ENCODE data around the gene MYNN. TPM values are rescaled to one million over a fixed set of nuclear protein-coding genes. Genes with fewer than 3 reads are reported as not detected.

Gene MYNN
- total and polyA plus RNA-seq, 9 of the 15 experiments (the other 6 are each of a cell fraction or from before 2014, with no cell fraction given), result 10.4 to 35.7 (median 21.3) TPM

DNA sequence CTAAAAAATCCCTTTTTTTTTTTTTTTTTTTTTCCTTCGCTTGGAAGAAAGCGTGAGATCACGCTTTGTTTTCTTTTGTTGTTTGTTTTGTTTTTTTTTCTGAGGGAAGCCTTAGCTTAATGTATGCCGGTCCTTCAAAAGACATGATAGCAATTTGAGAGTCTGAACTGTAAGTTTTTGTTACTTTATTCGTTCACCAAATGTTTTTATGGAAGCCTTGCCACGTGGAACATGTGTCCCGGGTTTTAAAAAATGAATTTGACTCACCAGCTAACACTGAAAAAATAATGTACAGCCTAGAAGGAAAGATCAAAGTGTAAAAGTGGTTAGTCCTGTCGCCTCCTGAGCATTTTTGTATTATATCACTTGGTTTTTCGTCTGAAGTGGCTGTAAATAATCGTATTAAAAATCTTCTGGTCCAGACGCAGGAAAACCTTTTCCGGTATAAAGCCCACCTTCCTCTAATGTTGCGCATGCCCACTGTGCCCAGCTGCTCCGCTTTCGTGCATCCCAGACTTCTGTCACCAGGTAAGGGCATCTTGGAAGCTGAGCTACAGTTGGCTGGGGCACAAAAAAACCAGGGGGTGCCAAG lies 795 bp upstream of the MYNN start (continued):
- TF ChIP-seq, protein P1, sequence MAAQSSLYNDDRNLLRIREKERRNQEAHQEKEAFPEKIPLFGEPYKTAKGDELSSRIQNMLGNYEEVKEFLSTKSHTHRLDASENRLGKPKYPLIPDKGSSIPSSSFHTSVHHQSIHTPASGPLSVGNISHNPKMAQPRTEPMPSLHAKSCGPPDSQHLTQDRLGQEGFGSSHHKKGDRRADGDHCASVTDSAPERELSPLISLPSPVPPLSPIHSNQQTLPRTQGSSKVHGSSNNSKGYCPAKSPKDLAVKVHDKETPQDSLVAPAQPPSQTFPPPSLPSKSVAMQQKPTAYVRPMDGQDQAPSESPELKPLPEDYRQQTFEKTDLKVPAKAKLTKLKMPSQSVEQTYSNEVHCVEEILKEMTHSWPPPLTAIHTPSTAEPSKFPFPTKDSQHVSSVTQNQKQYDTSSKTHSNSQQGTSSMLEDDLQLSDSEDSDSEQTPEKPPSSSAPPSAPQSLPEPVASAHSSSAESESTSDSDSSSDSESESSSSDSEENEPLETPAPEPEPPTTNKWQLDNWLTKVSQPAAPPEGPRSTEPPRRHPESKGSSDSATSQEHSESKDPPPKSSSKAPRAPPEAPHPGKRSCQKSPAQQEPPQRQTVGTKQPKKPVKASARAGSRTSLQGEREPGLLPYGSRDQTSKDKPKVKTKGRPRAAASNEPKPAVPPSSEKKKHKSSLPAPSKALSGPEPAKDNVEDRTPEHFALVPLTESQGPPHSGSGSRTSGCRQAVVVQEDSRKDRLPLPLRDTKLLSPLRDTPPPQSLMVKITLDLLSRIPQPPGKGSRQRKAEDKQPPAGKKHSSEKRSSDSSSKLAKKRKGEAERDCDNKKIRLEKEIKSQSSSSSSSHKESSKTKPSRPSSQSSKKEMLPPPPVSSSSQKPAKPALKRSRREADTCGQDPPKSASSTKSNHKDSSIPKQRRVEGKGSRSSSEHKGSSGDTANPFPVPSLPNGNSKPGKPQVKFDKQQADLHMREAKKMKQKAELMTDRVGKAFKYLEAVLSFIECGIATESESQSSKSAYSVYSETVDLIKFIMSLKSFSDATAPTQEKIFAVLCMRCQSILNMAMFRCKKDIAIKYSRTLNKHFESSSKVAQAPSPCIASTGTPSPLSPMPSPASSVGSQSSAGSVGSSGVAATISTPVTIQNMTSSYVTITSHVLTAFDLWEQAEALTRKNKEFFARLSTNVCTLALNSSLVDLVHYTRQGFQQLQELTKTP (IDR thresholded peaks at IDR 0.05; ENCODE audit: low read depth in 1 of 2, partially characterized antibody in 2 of 2), result peak in 1 of 2 experiments; percentile 13
- TF ChIP-seq PRMT5 (CRISPR knock-in tag; IDR thresholded peaks at IDR 0.05) (no peak), STAT5A (IDR thresholded peaks at IDR 0.05; ENCODE audit: borderline replicate concordance, low read length) (no peak), KLF13 (tag; IDR thresholded peaks at IDR 0.05; ENCODE audit: borderline replicate concordance, low read depth) (no peak), NCOA1 (IDR thresholded peaks at IDR 0.05; ENCODE audit: low read depth) (no peak)
- TF ChIP-seq, protein P2, sequence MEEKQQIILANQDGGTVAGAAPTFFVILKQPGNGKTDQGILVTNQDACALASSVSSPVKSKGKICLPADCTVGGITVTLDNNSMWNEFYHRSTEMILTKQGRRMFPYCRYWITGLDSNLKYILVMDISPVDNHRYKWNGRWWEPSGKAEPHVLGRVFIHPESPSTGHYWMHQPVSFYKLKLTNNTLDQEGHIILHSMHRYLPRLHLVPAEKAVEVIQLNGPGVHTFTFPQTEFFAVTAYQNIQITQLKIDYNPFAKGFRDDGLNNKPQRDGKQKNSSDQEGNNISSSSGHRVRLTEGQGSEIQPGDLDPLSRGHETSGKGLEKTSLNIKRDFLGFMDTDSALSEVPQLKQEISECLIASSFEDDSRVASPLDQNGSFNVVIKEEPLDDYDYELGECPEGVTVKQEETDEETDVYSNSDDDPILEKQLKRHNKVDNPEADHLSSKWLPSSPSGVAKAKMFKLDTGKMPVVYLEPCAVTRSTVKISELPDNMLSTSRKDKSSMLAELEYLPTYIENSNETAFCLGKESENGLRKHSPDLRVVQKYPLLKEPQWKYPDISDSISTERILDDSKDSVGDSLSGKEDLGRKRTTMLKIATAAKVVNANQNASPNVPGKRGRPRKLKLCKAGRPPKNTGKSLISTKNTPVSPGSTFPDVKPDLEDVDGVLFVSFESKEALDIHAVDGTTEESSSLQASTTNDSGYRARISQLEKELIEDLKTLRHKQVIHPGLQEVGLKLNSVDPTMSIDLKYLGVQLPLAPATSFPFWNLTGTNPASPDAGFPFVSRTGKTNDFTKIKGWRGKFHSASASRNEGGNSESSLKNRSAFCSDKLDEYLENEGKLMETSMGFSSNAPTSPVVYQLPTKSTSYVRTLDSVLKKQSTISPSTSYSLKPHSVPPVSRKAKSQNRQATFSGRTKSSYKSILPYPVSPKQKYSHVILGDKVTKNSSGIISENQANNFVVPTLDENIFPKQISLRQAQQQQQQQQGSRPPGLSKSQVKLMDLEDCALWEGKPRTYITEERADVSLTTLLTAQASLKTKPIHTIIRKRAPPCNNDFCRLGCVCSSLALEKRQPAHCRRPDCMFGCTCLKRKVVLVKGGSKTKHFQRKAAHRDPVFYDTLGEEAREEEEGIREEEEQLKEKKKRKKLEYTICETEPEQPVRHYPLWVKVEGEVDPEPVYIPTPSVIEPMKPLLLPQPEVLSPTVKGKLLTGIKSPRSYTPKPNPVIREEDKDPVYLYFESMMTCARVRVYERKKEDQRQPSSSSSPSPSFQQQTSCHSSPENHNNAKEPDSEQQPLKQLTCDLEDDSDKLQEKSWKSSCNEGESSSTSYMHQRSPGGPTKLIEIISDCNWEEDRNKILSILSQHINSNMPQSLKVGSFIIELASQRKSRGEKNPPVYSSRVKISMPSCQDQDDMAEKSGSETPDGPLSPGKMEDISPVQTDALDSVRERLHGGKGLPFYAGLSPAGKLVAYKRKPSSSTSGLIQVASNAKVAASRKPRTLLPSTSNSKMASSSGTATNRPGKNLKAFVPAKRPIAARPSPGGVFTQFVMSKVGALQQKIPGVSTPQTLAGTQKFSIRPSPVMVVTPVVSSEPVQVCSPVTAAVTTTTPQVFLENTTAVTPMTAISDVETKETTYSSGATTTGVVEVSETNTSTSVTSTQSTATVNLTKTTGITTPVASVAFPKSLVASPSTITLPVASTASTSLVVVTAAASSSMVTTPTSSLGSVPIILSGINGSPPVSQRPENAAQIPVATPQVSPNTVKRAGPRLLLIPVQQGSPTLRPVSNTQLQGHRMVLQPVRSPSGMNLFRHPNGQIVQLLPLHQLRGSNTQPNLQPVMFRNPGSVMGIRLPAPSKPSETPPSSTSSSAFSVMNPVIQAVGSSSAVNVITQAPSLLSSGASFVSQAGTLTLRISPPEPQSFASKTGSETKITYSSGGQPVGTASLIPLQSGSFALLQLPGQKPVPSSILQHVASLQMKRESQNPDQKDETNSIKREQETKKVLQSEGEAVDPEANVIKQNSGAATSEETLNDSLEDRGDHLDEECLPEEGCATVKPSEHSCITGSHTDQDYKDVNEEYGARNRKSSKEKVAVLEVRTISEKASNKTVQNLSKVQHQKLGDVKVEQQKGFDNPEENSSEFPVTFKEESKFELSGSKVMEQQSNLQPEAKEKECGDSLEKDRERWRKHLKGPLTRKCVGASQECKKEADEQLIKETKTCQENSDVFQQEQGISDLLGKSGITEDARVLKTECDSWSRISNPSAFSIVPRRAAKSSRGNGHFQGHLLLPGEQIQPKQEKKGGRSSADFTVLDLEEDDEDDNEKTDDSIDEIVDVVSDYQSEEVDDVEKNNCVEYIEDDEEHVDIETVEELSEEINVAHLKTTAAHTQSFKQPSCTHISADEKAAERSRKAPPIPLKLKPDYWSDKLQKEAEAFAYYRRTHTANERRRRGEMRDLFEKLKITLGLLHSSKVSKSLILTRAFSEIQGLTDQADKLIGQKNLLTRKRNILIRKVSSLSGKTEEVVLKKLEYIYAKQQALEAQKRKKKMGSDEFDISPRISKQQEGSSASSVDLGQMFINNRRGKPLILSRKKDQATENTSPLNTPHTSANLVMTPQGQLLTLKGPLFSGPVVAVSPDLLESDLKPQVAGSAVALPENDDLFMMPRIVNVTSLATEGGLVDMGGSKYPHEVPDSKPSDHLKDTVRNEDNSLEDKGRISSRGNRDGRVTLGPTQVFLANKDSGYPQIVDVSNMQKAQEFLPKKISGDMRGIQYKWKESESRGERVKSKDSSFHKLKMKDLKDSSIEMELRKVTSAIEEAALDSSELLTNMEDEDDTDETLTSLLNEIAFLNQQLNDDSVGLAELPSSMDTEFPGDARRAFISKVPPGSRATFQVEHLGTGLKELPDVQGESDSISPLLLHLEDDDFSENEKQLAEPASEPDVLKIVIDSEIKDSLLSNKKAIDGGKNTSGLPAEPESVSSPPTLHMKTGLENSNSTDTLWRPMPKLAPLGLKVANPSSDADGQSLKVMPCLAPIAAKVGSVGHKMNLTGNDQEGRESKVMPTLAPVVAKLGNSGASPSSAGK (IDR thresholded peaks at IDR 0.05), result peak; percentile 88
- TF ChIP-seq, protein P3, sequence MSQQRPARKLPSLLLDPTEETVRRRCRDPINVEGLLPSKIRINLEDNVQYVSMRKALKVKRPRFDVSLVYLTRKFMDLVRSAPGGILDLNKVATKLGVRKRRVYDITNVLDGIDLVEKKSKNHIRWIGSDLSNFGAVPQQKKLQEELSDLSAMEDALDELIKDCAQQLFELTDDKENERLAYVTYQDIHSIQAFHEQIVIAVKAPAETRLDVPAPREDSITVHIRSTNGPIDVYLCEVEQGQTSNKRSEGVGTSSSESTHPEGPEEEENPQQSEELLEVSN (IDR thresholded peaks at IDR 0.05; ENCODE audit: borderline replicate concordance in 1 of 2, extremely low read depth in 1 of 2, insufficient read depth in 1 of 2, insufficient read length in 1 of 2, low read depth in 1 of 2, low read length in 1 of 2, poor library complexity in 1 of 2, severe bottlenecking in 1 of 2), result peak in 1 of 2 experiments; percentile 26
- TF ChIP-seq, protein P4, sequence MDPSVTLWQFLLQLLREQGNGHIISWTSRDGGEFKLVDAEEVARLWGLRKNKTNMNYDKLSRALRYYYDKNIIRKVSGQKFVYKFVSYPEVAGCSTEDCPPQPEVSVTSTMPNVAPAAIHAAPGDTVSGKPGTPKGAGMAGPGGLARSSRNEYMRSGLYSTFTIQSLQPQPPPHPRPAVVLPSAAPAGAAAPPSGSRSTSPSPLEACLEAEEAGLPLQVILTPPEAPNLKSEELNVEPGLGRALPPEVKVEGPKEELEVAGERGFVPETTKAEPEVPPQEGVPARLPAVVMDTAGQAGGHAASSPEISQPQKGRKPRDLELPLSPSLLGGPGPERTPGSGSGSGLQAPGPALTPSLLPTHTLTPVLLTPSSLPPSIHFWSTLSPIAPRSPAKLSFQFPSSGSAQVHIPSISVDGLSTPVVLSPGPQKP (CRISPR knock-in tag; IDR thresholded peaks at IDR 0.05), result no peak

Data from K562 (cell line).